ENCODE measurements around the gene PLA2G1B.
A peak's percentile ranks its signal among the peaks of the same experiment; 100 is the strongest.

The PLA2G1B gene

DNA sequence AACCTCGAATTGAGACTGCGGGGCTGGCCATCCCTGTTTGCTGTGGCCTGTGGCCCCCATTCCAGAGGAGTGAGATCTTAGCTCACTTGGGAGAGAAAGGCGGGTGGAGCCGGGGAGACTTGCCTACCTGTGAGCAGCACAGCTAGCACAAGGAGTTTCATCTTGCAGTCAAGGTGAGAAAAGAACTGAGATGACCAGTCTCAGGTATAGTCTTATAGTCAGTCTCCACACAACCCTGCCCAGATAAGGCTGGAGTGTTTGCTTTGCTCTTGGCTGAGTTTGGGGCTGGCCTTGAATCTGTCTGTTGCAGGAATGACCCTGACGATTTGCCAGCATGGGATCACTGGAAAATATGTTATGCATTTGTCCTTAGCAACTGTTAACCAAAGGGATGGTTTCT, at the start of gene PLA2G1B:
Gene PLA2G1B, minus strand, starts transcription at position 187 of the 400 bp plus-strand sequence. Its CDS starts 26 bp downstream, at position 161.
- FAIRE-seq, result no peak

DNA sequence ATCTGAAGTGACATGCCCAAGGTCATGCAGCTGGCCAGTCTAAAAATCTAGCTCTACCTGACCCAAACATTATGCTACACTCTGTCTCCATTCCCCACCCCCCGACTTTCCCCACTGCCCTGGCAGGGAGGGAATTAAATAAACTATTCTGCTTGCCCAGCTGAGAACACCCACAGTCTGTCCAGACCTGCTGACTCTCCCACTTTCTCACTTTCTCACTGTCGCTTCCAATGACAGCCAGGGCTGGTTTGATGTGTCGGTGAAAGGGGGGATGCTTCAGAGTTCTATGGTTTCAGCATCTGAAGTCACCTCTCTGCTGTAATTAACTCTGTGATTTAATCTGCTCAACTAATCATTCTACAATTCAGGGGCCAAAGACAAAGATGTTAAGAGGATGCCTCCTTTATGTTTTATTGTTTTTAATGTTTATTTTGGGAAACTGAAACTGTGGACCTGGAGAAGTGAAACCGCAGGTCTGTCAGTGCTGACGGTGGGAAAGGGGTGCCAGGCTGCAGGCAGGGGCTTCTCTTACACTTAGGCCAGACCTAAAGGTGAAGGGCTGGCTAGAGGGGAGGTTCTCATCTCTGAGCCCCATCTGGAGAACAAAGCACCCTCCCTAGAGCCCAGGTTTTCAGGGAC, 49.5 kb upstream of the PLA2G1B start:
- DNase-seq (ENCODE audit: low spot score), result no peak
- FAIRE-seq, result no peak

More for the DNA sequence above, at the start of gene PLA2G1B:
- DNase-seq (ENCODE audit: low spot score), result no peak

GRCh38 chr12:120376416-120376815, 48.8 kb upstream of the PLA2G1B start:
- DNase-seq (ENCODE audit: low spot score) (no peak), FAIRE-seq (no peak)

DNA sequence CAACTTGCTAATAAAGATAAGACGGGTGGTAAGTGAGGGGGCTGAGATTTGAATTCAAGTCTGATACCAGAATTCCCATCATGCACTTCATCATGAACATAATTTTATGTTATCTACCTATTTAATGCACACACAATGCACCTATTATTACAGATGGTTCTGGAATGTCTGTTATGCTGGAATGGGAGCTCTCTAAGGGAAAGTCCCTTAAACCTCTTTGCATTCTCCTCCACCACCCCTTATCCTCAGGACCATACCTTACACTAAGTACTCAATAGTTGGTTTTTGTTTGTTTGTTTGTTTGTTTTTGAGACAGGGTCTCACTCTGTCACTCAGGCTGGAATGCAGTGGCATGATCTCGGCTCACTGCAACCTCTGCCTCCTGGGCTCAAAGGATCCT, 48.4 kb upstream of the PLA2G1B start:
- no peak for FAIRE-seq
- DNase-seq (ENCODE audit: low spot score), result no peak

- FAIRE-seq, result no peak
These were observed 46.1 kb upstream of the PLA2G1B start for GRCh38 chr12:120373683-120374082.

GRCh38 chr12:120370343-120371243, 43.0 kb upstream of the PLA2G1B start:
- DNase-seq (ENCODE audit: low spot score) (no peak), FAIRE-seq (no peak)

More at GRCh38 chr12:120373683-120374082, 46.1 kb upstream of the PLA2G1B start:
- DNase-seq (ENCODE audit: low spot score), result no peak

DNA sequence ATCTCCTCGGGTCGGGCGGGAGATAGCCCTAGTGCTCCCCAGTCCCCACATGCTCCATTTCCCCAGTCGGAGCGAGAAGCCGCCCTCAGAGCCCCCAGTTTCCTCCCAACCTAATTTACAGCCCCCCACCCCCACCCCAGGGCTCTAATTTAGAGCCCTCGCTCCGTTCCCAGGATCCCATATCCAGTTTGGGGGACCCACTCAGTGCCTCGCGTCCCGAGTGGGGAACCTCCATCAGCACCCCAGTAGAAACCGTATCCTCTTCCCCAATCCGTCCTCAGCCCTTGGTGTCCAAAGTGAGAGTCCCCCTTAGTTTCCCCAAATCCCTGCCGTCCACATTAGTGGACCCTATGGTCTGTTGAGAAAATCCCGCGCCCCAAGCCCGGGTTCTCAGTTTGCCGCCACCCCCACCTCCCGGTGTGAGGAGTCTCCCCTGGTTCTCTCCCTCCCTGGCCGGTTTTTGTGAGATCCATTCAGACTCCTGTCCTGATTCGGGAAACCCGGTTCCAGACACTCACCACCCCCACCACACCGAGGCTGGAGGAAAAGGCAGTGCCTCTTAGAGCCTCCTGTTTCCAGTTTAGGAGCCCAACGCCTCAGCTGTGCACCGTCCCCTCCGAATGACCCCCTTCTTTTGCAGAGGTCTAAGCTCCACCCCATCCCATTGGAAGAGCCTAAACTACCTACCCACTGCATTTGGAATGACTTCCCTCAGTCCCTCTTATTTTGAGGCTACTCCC, 42.2 kb upstream of the PLA2G1B start:
- FAIRE-seq (no peak), DNase-seq (ENCODE audit: low spot score) (no peak)

GRCh38 chr12:120368789-120369602, 41.4 kb upstream of the PLA2G1B start, which contains the start of gene MSI1:
MSI1 (minus strand) TSS chr12:120369164; CDS start chr12:120369091, 73 bp downstream.
- peak; percentile 64 for DNase-seq (ENCODE audit: low spot score)
- no peak for FAIRE-seq

GRCh38 chr12:120367924-120368788, 40.6 kb upstream of the PLA2G1B start:
- DNase-seq (ENCODE audit: low spot score) (peak; percentile 31), FAIRE-seq (no peak)

DNA sequence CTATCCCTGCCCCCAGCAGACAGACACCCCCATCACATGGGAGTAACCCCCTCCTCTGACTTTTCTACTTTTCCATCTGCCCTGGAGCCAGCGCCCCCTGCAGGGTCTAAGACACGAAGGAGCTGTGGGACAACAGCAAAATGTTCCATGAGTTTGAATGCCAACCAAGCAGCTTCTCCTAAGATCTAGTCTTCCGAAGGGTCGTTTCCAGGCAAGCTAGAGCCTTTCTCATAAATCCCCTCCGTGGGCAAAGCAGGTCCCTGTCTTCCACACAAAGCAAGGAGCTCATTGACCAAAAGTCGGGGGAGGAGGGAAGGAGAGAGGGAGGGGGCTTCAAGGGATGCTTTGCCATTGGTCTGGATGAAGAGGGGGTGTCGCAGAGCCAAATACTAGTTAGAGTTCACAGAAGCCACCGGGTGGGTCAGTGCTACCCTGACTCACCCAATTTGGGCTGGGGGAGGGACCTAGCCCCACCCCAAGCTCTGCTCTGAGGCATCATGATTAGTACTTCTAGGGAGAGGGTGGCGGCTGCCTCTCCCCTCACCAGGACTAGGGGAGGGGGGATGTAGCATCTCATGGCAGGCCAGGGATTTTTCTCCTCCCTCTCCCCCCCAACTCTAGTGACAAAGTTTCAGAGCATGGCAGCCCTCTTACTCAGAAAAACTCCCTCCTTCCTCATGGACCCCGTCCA, 39.8 kb upstream of the PLA2G1B start:
- peak; percentile 33 for DNase-seq (ENCODE audit: low spot score)
- no peak for FAIRE-seq

DNA sequence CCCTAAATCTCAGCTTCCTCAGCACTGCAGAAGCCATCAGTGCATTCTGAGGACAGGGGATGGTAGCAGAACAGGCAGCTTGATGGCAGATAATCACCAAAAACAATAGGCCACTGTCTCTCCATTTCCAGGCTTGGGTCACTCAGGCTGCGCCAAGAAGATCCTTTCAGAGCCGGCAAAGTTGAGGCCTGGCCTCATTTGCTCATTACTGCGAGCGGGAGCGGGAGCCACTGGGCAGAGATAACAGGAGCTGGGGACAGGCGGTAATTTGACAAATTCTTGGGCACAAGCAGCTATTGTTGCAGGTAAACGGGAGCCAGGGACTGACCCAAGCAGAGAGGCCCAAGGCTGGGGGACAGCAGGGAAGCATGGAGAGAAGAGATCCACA, 39.3 kb upstream of the PLA2G1B start:
- FAIRE-seq (no peak), DNase-seq (ENCODE audit: low spot score) (no peak)

GRCh38 chr12:120366341-120366705, 38.7 kb upstream of the PLA2G1B start:
- FAIRE-seq, result no peak
- no peak for DNase-seq (ENCODE audit: low spot score)

DNA sequence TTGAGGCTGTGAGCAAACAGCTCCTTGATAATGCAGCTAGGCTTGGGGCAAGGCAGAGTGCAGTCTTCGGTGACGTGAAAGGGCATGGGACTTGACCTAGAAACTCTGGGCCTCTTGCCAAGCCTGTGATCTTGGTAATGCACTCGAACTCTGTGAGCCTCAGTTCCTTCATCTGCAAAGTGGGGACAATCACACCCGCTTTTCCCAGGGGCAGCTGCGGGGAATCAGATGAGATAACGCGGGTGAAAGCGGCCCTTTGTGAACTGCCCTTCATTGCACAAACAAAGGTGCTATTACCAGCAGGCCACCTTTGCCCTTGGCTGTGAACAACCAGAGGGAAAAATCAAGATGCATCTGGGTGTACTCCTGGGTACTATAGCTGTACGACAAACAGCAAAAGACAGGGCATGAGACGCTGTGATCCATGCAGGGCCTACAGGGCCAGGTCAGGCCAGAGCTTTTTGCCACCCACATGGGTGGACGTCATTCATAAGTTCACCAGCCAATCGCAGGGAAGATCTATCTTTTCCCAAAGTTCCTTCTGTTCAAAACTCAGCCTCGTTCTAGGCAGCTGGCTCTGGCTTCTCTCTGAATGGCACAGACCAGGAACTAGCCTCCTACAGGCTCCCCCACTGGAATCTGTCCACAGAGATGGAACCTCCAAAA, 38.2 kb upstream of the PLA2G1B start:
- DNase-seq (ENCODE audit: low spot score), result no peak
- FAIRE-seq, result no peak

GRCh38 chr12:120364487-120364886, 36.9 kb upstream of the PLA2G1B start:
- FAIRE-seq, result no peak
- no peak for DNase-seq (ENCODE audit: low spot score)

GRCh38 chr12:120363274-120363855, 35.8 kb upstream of the PLA2G1B start:
- FAIRE-seq (no peak), DNase-seq (ENCODE audit: low spot score) (no peak)

DNA sequence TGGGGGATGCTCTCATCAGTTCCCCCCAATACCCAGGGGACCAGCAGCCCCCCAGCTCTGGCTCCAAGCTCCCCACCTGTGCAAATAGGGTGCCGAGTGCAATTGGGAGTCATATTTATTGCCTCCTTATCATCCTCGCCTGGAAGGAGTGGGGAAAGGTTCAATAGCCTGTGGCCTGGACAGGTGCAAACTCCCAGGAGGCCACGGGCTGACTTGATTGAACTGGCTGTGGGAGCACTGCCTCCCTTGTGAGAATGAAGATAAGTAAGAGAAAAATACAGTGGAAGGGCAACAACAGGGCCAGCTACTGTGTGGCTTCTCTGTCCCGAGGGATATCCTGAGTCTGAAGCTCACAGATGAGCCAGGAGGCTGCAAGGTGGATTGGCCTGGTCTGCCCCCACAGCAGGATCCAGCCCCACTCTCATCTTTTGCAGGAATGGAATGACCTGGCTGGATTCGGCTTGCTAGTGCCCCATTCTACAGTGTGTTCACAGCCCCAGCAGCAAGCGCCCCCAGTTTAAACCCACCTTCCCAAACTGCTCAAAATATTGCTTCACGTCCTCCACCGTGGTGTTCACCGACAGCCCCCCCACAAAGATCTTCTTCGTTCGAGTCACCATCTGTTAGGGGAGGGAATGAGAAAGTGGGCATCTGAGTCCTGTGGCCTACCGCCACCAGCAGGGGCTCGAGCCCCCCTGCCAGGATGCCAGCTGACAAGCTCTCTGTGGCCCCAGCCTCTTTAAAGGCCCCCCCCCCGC, 35.1 kb upstream of the PLA2G1B start:
- DNase-seq (ENCODE audit: low spot score), result no peak
- FAIRE-seq, result no peak

DNA sequence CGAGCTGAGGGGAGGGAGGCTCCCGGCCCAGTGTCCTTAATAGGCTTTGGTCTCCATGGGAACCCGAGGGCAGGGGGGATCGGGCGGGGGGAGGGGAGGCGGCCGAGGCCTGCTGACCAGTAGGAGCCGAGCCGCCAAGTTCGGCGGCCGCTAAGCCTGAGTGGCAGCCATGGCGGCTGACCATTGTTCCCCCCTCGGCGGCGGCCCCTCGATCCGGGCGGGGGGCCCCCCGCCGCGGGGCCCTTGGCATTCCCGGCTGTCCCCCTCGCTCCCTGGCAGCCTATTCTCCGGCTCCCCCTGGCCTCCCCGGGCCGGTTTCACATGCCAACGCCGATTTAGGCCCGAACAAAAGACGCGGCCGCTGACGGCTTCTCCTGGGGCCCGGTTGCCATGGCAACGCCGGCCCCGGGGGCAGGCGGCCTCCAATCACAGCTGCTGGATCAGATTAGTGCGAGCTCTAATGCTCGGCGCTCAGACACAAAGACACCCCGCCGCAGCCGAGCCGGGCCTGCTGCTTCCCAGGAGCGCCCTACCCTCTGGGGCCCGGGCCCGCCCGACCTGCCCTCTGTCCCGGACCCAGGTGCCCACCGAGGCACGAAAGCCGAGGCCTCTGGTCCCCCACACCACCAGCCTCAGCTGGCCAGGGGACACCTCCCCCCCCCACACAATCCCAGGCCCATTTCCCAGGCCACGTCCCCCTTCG, 34.1 kb upstream of the PLA2G1B start:
- DNase-seq (ENCODE audit: low spot score) (no peak), FAIRE-seq (no peak)
